ENCODE measurements around the gene ATP7B. TPM values are rescaled to one million over a fixed set of nuclear protein-coding genes. Genes with fewer than 3 reads are reported as not detected.

The ATP7B gene
- total RNA-seq, 1 experiment from 2014 or later, result 4.4 TPM

DNA sequence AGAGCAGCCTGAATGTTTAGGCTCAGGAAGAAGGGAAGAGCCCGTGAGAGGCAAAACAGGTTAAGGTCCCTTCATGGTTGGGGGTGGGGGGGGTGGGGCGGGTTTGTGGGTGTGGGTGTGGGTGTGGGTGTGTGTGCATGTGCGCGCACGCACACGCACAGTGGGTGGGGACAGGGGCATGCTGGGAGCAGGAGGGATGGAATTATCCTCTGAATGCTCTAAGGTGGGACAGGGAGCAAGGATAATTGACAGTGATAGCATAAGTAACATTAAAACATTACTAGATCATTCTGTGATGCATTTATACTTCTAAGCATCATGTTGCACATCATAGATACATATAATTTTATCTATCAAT is 84.7 kb downstream of the ATP7B start:
- ATAC-seq (no peak), DNase-seq (no peak)
- H3K9me3 ChIP-seq (ENCODE audit: low read length), result no peaks in the 10 kb centered on the region
- H3K4me2 ChIP-seq (ENCODE audit: low read length), result no peak overlapping the region
- H3K27ac ChIP-seq (ENCODE audit: low read length), result no peak overlapping the region
- TF ChIP-seq, protein P1, sequence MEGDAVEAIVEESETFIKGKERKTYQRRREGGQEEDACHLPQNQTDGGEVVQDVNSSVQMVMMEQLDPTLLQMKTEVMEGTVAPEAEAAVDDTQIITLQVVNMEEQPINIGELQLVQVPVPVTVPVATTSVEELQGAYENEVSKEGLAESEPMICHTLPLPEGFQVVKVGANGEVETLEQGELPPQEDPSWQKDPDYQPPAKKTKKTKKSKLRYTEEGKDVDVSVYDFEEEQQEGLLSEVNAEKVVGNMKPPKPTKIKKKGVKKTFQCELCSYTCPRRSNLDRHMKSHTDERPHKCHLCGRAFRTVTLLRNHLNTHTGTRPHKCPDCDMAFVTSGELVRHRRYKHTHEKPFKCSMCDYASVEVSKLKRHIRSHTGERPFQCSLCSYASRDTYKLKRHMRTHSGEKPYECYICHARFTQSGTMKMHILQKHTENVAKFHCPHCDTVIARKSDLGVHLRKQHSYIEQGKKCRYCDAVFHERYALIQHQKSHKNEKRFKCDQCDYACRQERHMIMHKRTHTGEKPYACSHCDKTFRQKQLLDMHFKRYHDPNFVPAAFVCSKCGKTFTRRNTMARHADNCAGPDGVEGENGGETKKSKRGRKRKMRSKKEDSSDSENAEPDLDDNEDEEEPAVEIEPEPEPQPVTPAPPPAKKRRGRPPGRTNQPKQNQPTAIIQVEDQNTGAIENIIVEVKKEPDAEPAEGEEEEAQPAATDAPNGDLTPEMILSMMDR (conservative IDR thresholded peaks at IDR 0.05; ENCODE audit: low read depth, low read length), result no peak
- TF ChIP-seq EZH2 (IDR thresholded peaks at IDR 0.05; ENCODE audit: low read length, unreplicated experiment), result no peak
- TF ChIP-seq EZH2phosphoT487 (IDR thresholded peaks at IDR 0.05; ENCODE audit: borderline replicate concordance, low read length), result no peak
- H3K79me2 ChIP-seq (ENCODE audit: low read length), result no peaks in the 10 kb centered on the region
- no peak overlapping the region for H2AFZ ChIP-seq (ENCODE audit: low read length)
- H3K36me3 ChIP-seq (ENCODE audit: low read depth, low read length), result no peaks in the 10 kb centered on the region
- POLR2A ChIA-PET (ENCODE audit: unreplicated experiment), result no interaction called here
- H3K4me1 ChIP-seq (ENCODE audit: insufficient read depth, low read length), result no peaks in the 10 kb centered on the region
- H3K9ac ChIP-seq (ENCODE audit: low read length), result no peak overlapping the region
- H3K27me3 ChIP-seq (ENCODE audit: low read length), result no peaks in the 10 kb centered on the region
- no peaks in the 10 kb centered on the region for H3F3A ChIP-seq (ENCODE audit: low read length, unreplicated experiment)
- no TSS peak for BruUV-seq (replicated peaks)
- CTCF ChIA-PET, result interaction anchor here (0.6 kb wide), 1 partner anchor 298 kb away, joined by 4 read pairs; no protein-coding TSS in a partner anchor
- no peaks in the 10 kb centered on the region for H4K20me1 ChIP-seq (ENCODE audit: low read length)
- H3K9me2 ChIP-seq (replicated peaks; ENCODE audit: low read length), result no peaks in the 10 kb centered on the region
- intact Hi-C loops (cut with micrococcal nuclease), result no loop called here
- H3K4me3 ChIP-seq (ENCODE audit: low read length), result no peak overlapping the region

DNA sequence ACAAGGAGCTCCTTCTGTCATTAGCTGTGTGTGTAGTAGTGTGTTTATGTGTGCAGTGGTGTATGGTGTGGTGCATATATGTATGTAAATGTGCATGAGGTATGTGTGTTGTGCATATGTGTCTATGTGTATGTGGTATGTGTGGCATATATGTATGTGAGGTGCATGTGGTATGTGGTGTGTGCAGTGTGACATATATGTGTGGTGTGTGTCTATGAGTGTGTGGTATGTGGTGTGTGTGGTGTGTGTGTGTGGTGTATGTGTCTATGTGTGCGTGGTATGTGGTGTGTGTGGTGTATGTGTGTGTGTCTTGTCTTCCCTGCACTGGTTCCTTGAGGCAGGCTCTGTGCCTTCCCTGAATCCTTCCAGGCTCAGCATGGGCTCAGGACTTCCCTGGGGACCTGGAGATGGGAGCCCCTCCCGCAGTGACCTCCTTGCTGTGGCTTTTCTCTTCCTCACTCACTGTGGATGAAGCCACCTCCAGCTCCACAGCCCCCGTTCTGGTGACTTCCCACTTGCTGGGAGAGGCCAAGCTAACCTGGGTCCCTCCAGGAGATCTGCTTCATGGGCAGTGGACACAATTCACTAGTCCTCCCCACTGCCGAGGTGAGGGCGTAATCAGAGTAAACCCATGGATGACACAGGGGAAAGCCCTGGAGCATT is 85.3 kb downstream of the ATP7B start:
- intact Hi-C loops (cut with micrococcal nuclease), result no loop called here
- TF ChIP-seq, protein P1 (conservative IDR thresholded peaks at IDR 0.05; ENCODE audit: low read depth, low read length), result no peak
- TF ChIP-seq EZH2 (IDR thresholded peaks at IDR 0.05; ENCODE audit: low read length, unreplicated experiment) (no peak), EZH2phosphoT487 (IDR thresholded peaks at IDR 0.05; ENCODE audit: borderline replicate concordance, low read length) (no peak)
- no peaks in the 10 kb centered on the region for H3K9me3 ChIP-seq (ENCODE audit: low read length)
- no peak overlapping the region for H2AFZ ChIP-seq (ENCODE audit: low read length)
- H4K20me1 ChIP-seq (ENCODE audit: low read length), result no peaks in the 10 kb centered on the region
- H3K4me1 ChIP-seq (ENCODE audit: insufficient read depth, low read length), result no peaks in the 10 kb centered on the region
- H3K4me3 ChIP-seq (ENCODE audit: low read length), result no peak overlapping the region
- no peak overlapping the region for H3K4me2 ChIP-seq (ENCODE audit: low read length)
- no peaks in the 10 kb centered on the region for H3K9me2 ChIP-seq (replicated peaks; ENCODE audit: low read length)
- H3F3A ChIP-seq (ENCODE audit: low read length, unreplicated experiment), result no peaks in the 10 kb centered on the region
- no peak for ATAC-seq
- no peak overlapping the region for H3K9ac ChIP-seq (ENCODE audit: low read length)
- no peaks in the 10 kb centered on the region for H3K36me3 ChIP-seq (ENCODE audit: low read depth, low read length)
- H3K27ac ChIP-seq (ENCODE audit: low read length), result no peak overlapping the region
- DNase-seq, result no peak
- POLR2A ChIA-PET (ENCODE audit: unreplicated experiment), result no interaction called here
- H3K79me2 ChIP-seq (ENCODE audit: low read length), result no peaks in the 10 kb centered on the region
- CTCF ChIA-PET, result interaction anchor here (0.6 kb wide), 1 partner anchor 298 kb away, joined by 4 read pairs; no protein-coding TSS in a partner anchor
- no TSS peak for BruUV-seq (replicated peaks)
- no peaks in the 10 kb centered on the region for H3K27me3 ChIP-seq (ENCODE audit: low read length)

DNA sequence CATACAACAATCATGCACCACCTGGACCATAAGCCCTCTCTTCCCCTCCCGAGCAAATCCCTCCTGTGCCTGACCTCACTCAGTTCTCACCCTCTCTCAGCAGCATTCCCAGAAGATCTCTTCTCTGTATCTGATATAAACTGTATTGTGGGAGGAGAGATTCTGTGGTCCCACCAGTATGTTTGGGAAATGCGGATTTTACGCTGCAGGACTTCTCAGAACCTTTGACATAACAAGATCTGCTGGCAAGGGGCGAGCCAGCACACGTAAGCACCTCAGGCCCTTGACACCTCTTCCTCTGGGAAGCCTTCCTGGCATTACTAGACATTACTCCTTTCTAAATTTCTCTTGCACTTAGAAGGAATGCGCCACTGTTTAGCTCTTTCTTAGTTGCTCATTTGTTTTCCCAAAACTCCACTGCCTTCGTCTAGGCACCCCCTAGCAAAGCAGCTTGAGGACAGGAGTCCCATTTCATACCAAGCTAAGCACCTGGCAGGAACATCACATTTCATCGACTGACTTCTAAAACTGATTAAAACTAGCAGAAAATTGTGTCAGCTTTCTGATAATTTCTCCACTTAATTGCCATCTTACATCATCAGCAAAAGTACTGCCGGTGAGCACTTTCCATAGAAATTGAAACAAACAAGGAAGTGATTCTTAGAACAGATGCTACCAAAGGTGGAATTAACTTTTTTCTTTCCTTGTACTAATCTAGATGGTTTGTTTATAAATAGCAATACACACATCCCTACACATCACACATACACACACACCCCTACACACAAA is 86.3 kb downstream of the ATP7B start:
- Histone ChIP-seq H3K4me3 (ENCODE audit: low read length) (no peak overlapping the region), H3K27me3 (ENCODE audit: low read length) (no peaks in the 10 kb centered on the region), H3K4me2 (ENCODE audit: low read length) (no peak overlapping the region), H3K9me3 (ENCODE audit: low read length) (no peaks in the 10 kb centered on the region), H3K4me1 (ENCODE audit: insufficient read depth, low read length) (peaks cover 3% of the 10 kb centered on the region; the same call in 1 of the 2 replicates), H3K27ac (ENCODE audit: low read length) (no peak overlapping the region), H3K9me2 (replicated peaks; ENCODE audit: low read length) (no peaks in the 10 kb centered on the region), H3F3A (ENCODE audit: low read length, unreplicated experiment) (no peaks in the 10 kb centered on the region), H4K20me1 (ENCODE audit: low read length) (no peaks in the 10 kb centered on the region), H2AFZ (ENCODE audit: low read length) (no peak overlapping the region), H3K9ac (ENCODE audit: low read length) (no peak overlapping the region), H3K36me3 (ENCODE audit: low read depth, low read length) (no peaks in the 10 kb centered on the region), H3K79me2 (ENCODE audit: low read length) (no peaks in the 10 kb centered on the region)
- DNase-seq, result no peak
- ChIA-PET CTCF (no interaction called here), POLR2A (ENCODE audit: unreplicated experiment) (no interaction called here)
- no peak for TF ChIP-seq EZH2 (IDR thresholded peaks at IDR 0.05; ENCODE audit: low read length, unreplicated experiment)
- TF ChIP-seq, protein P1 (conservative IDR thresholded peaks at IDR 0.05; ENCODE audit: low read depth, low read length), result no peak
- no peak for TF ChIP-seq EZH2phosphoT487 (IDR thresholded peaks at IDR 0.05; ENCODE audit: borderline replicate concordance, low read length)
- no TSS peak for BruUV-seq (replicated peaks)
- no peak for ATAC-seq
- intact Hi-C loops (cut with micrococcal nuclease), result no loop called here

Data from PC-3 (cell line).